K562 (cell line): Measurements from ENCODE around the gene RARG. TPM values are rescaled to one million over a fixed set of nuclear protein-coding genes. Genes with fewer than 3 reads are reported as not detected.

Experiments
- ATAC-seq: fragments of 200-7000 bp; cut with Tn5 transposase; 3 replicates; pipeline ENCODE4 v1.9.1; 2020; ENCODE audit warnings: moderate library complexity
- BruUV-seq: library from RNA; stranded (reverse); fragments of 400-500 nt; replicated peaks from 2 replicates; lab custom pipeline; 2021; lab: Mats Ljungman, UMichigan
- CTCF ChIA-PET: fragments of 300-600 bp; formaldehyde crosslinking; extraction: SDS; loops from one replicate; lab custom pipeline; 2021; ENCODE audit warnings: low intra/inter-chr PET ratio; lab: Yijun Ruan, JAX
- POLR2A ChIA-PET: fragments of 300-600, 350-650 bp; sonication (Branson Sonifier 250); formaldehyde crosslinking; extraction: SDS; loops from one replicate; lab custom pipeline; 2021; ENCODE audit warnings: antibody characterized with exemption, inconsistent platforms; lab: Yijun Ruan, JAX
- DNase-seq, 4 experiments: peaks; one replicate each; pipeline versions ENCODE4 v3.0.0 to v3.0.0-alpha.2; 2011 to 2018; ENCODE audit warnings: low spot score in 3 of 4, mixed read lengths in 3 of 4; ENCODE audit errors: extremely low read depth in 1 of 4
- FAIRE-seq: peaks from 2 replicates; lab custom pipeline; 2011; peaks lifted over from hg19 to GRCh38; lab: Jason Lieb, UNC
- H2AFZ ChIP-seq: 2 replicates; pipeline ENCODE4 v1.6.0; 2011; ENCODE audit warnings: low read depth, low read length, control low read depth, inconsistent platforms
- H3K27ac ChIP-seq: fragments of 200-600 bp; 3 replicates; pipeline ENCODE4 v1.8.0; 2011; ENCODE audit warnings: low read depth, mild to moderate bottlenecking, control low read depth, inconsistent platforms, low read length, moderate library complexity, mixed read lengths; ENCODE audit errors: extremely low read depth
- H3K27me3 ChIP-seq, 2 experiments: fragments of 300-600 bp in 1 of 2; 2 replicates in 1 of 2; 3 replicates in 1 of 2; pipeline versions ENCODE4 v1.6.0 to v1.8.0; 2011; ENCODE audit warnings: inconsistent platforms in 2 of 2, low read length in 2 of 2, mild to moderate bottlenecking in 1 of 2, mixed read lengths in 1 of 2, moderate library complexity in 1 of 2; ENCODE audit not compliant: control insufficient read depth in 2 of 2, insufficient read depth in 2 of 2
- H3K36me3 ChIP-seq: fragments of 300-600 bp; 3 replicates; pipeline ENCODE4 v1.8.0; 2011; ENCODE audit warnings: mild to moderate bottlenecking, low read length, inconsistent platforms; ENCODE audit not compliant: control insufficient read depth, insufficient read depth
- H3K4me1 ChIP-seq, 2 experiments: fragments of 200-600 bp in 1 of 2; replicated peaks in 1 of 2; 2 replicates in 1 of 2; 3 replicates in 1 of 2; pipeline versions ENCODE4 v1.5.1 to v1.8.0; 2011; ENCODE audit warnings: inconsistent platforms in 2 of 2, low read length in 2 of 2, mild to moderate bottlenecking in 1 of 2, mixed read lengths in 1 of 2, moderate library complexity in 1 of 2; ENCODE audit not compliant: control insufficient read depth in 2 of 2, insufficient read depth in 2 of 2
- H3K4me2 ChIP-seq: 2 replicates; pipeline ENCODE4 v1.6.1; 2011; ENCODE audit warnings: low read length, control low read depth, inconsistent platforms, mixed read lengths; ENCODE audit not compliant: insufficient read depth
- H3K4me3 ChIP-seq: fragments of 200-600 bp; sonication (generic), shearing (Covaris generic); 2 replicates; pipeline ENCODE4 v1.5.1; 2016; ENCODE audit warnings: control low read depth, inconsistent platforms
- H3K79me2 ChIP-seq: fragments of 200-600 bp; 3 replicates; pipeline ENCODE4 v1.8.0; 2011; ENCODE audit warnings: low read length, inconsistent platforms; ENCODE audit not compliant: control insufficient read depth, insufficient read depth
- H3K9ac ChIP-seq, 2 experiments: 2 replicates each; pipeline versions ENCODE4 v1.6.0 to v1.6.1; 2011; ENCODE audit warnings: low read depth in 2 of 2, low read length in 2 of 2, control low read depth in 1 of 2, inconsistent platforms in 1 of 2, mild to moderate bottlenecking in 1 of 2, mixed read lengths in 1 of 2; ENCODE audit not compliant: insufficient read depth in 1 of 2
- H3K9me1 ChIP-seq: one replicate; pipeline ENCODE4 v1.6.0; 2011; ENCODE audit warnings: inconsistent platforms, mild to moderate bottlenecking, low read length, moderate library complexity; ENCODE audit not compliant: control insufficient read depth, insufficient read depth
- H3K9me3 ChIP-seq: replicated peaks from 2 replicates; pipeline ENCODE4 v1.5.1; 2011; ENCODE audit warnings: low read depth, low read length, inconsistent platforms; ENCODE audit not compliant: control insufficient read depth, insufficient read depth
- H4K20me1 ChIP-seq: replicated peaks from 2 replicates; pipeline ENCODE4 v1.6.1; 2011; ENCODE audit warnings: low read length, inconsistent platforms, mixed read lengths; ENCODE audit not compliant: control insufficient read depth, insufficient read depth
- ADNP ChIP-seq: fragments of 200-800 bp; sonication (Bioruptor generic); IDR thresholded peaks from 2 replicates; pipeline ENCODE4 v1.6.1; 2016; ENCODE audit warnings: missing genetic modification characterization, missing compliant biosample characterization
- DPF2 ChIP-seq: fragments of 450-650 bp; IDR thresholded peaks from 2 replicates; pipeline ENCODE4 v1.6.1; 2016
- NCOA1 ChIP-seq: fragments of 450-650 bp; IDR thresholded peaks from 2 replicates; pipeline ENCODE4 v1.6.1; 2016; ENCODE audit warnings: low read depth
- NCOA2 ChIP-seq, 2 experiments: fragments of 450-650 bp; IDR thresholded peaks; 2 replicates each; pipeline ENCODE4 v1.6.1; 2018; ENCODE audit warnings: mild to moderate bottlenecking in 2 of 2, moderate library complexity in 1 of 2; ENCODE audit not compliant: partially characterized antibody in 2 of 2
- SMC3 ChIP-seq: conservative IDR thresholded peaks from 2 replicates; pipeline ENCODE4 v1.6.1; 2011; ENCODE audit warnings: low read depth, low read length, improper control_type of control experiment; ENCODE audit not compliant: insufficient read depth
- SREBF1 ChIP-seq: fragments of 150-350 bp; IDR thresholded peaks from 2 replicates; pipeline ENCODE4 v1.6.1; 2014; ENCODE audit warnings: antibody characterized with exemption, low read depth, low read length, borderline replicate concordance
- STAT6 ChIP-seq: sonication (generic); formaldehyde crosslinking; IDR thresholded peaks from 2 replicates; pipeline ENCODE4 v1.8.1; 2023; ENCODE audit warnings: mild to moderate bottlenecking, missing genetic modification reagents
- TOE1 ChIP-seq, 2 experiments: fragments of 450-650 bp in 1 of 2; sonication (generic) in 1 of 2; formaldehyde crosslinking in 1 of 2; IDR thresholded peaks; 2 replicates each; pipeline versions ENCODE4 v1.7.1 to v1.8.0; 2016 to 2022; ENCODE audit warnings: borderline replicate concordance in 2 of 2, mild to moderate bottlenecking in 2 of 2, antibody characterized with exemption in 1 of 2, inconsistent platforms in 1 of 2, low read depth in 1 of 2, missing genetic modification reagents in 1 of 2, moderate library complexity in 1 of 2
- ZNF395 ChIP-seq: fragments of 200-800 bp; sonication (Bioruptor generic); IDR thresholded peaks from 2 replicates; pipeline ENCODE4 v1.6.1; 2017; ENCODE audit warnings: missing genetic modification characterization, missing compliant biosample characterization
- WGBS: fragments of 100-300 bp; shearing (Covaris generic); methylation state at CpG from one replicate; pipeline ENCODE4 v1.1.6; 2016; ENCODE audit warnings: low coverage, mixed read lengths; ENCODE audit not compliant: insufficient coverage; ENCODE audit errors: missing lambda C conversion rate; 5-methylcytosine and 5-hydroxymethylcytosine counted together
- in situ Hi-C: fragments of 300-500 bp; cut with MboI; formaldehyde crosslinking; loops from 4 replicates; pipeline ENCODE4 v1.15.0; 2018; ENCODE audit warnings: inconsistent platforms, mixed read lengths
- intact Hi-C: fragments of 100-400 bp; cut with micrococcal nuclease; formaldehyde crosslinking; loops from 2 replicates; pipeline ENCODE4 v1.14.2; 2022
- polyA plus RNA-seq, 8 experiments: library from polyadenylated mRNA; depleted of rRNA in 4 of 8; stranded (reverse) in 5 of 8; unstranded in 3 of 8; fragments of >200 nt; fragmentation: Nextera tagmentation in 2 of 8; fragmentation: Illumina TruSeq in 1 of 8; extraction: Ambion mirVana in 2 of 8; extraction: Trizol in 1 of 8; gene quantifications; 2 replicates each; pipeline versions ENCODE4 v1.2.1 to v1.2.3, GENCODE V29; 2011 to 2014; ENCODE audit warnings: inconsistent platforms in 1 of 8, missing spikeins in 1 of 8
- total RNA-seq, 7 experiments: library from RNA; depleted of rRNA in 6 of 7; stranded (reverse); fragments of >200 nt in 6 of 7; fragmentation: Illumina TruSeq in 2 of 7; extraction: Trizol in 2 of 7; gene quantifications; 2 replicates each; pipeline versions ENCODE4 v1.2.1 to v1.2.3, GENCODE V29; 2011 to 2021; ENCODE audit warnings: low replicate concordance in 1 of 7
- TF ChIP-seq, protein P1 (sequence below), 2 experiments: fragments of 450-650 bp; conservative IDR thresholded peaks; 2 replicates each; pipeline ENCODE4 v1.6.1; 2017; ENCODE audit warnings: mild to moderate bottlenecking in 2 of 2, moderate library complexity in 2 of 2
- TF ChIP-seq, protein P2 (sequence below): fragments of 450-650 bp; IDR thresholded peaks from 2 replicates; pipeline ENCODE4 v1.6.1; 2016; ENCODE audit warnings: mild to moderate bottlenecking

Gene RARG
- total and polyA plus RNA-seq, 9 of the 15 experiments (the other 6 are each of a cell fraction or from before 2014, with no cell fraction given), result 0.18 to 7.6 (median 3.8) TPM

- Histone ChIP-seq H3K79me2 (no peaks in the 10 kb centered on the region), H3K9me1 (no peaks in the 10 kb centered on the region), H3K4me1 (peaks cover 0 to 6% of the 10 kb centered on the region in 2 experiments; a peak in 3 of 5 replicates), H4K20me1 (peaks cover 4% of the 10 kb centered on the region; the same call in 1 of the 2 replicates), H3K36me3 (peaks cover 43% of the 10 kb centered on the region), H3K4me3 (no peak overlapping the region), H3K9me3 (no peaks in the 10 kb centered on the region), H2AFZ (no peak overlapping the region), H3K4me2 (no peak overlapping the region), H3K27ac (no peak overlapping the region), H3K27me3 (no peaks in the 10 kb centered on the region), H3K9ac (no peak overlapping the region)
- 49% methylated on average over 12 of the region's 14 CpGs for WGBS
- DNase-seq (peak; percentile 65 to 80 (median 77)), ATAC-seq (peak; percentile 94), FAIRE-seq (peak; percentile 72)
- in situ Hi-C loops, result no loop called here
- CTCF ChIA-PET, result interaction anchor here (0.6 to 1.3 kb wide), 2 partner anchors 31 to 91 kb away, joined by 3 to 7 read pairs; no protein-coding TSS in a partner anchor
- no TSS peak for BruUV-seq
- POLR2A ChIA-PET, result interaction anchor here (0.6 to 1.6 kb wide), 9 partner anchors 9 to 760 kb away, joined by 3 to 9 read pairs (median 3); partner anchors contain the start of genes CSAD and ZNF740
- intact Hi-C loops, result loop anchor here (1.0 kb wide), 2 partner anchors 31 to 124 kb away; no protein-coding TSS in a partner anchor
- no peak for TF ChIP-seq ADNP (tag)
- TF ChIP-seq ZNF395 (CRISPR knock-in tag), result no peak
- TF ChIP-seq SREBF1, result no peak
- TF ChIP-seq NCOA2 (IDR thresholded peaks at IDR 0.05; ENCODE audit: partially characterized antibody in 2 of 2), result no peak
- 0 out of 2 replicates have a peak, but pooled peaks have one; percentile 25 for TF ChIP-seq TOE1 (IDR thresholded peaks at IDR 0.05; ENCODE audit: borderline replicate concordance)
- TF ChIP-seq TOE1 (CRISPR knock-in tag; IDR thresholded peaks at IDR 0.05; ENCODE audit: borderline replicate concordance, low read depth), result no peak
- no peak for TF ChIP-seq NCOA1
- no peak for TF ChIP-seq STAT6 (CRISPR knock-in tag)
- TF ChIP-seq, protein P1, sequence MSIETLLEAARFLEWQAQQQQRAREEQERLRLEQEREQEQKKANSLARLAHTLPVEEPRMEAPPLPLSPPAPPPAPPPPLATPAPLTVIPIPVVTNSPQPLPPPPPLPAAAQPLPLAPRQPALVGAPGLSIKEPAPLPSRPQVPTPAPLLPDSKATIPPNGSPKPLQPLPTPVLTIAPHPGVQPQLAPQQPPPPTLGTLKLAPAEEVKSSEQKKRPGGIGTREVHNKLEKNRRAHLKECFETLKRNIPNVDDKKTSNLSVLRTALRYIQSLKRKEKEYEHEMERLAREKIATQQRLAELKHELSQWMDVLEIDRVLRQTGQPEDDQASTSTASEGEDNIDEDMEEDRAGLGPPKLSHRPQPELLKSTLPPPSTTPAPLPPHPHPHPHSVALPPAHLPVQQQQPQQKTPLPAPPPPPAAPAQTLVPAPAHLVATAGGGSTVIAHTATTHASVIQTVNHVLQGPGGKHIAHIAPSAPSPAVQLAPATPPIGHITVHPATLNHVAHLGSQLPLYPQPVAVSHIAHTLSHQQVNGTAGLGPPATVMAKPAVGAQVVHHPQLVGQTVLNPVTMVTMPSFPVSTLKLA (conservative IDR thresholded peaks at IDR 0.05), result no peak
- 0 out of 2 replicates have a peak, but pooled peaks have one; percentile 26 for TF ChIP-seq DPF2
- TF ChIP-seq SMC3, result peak; percentile 56
- TF ChIP-seq, protein P2, sequence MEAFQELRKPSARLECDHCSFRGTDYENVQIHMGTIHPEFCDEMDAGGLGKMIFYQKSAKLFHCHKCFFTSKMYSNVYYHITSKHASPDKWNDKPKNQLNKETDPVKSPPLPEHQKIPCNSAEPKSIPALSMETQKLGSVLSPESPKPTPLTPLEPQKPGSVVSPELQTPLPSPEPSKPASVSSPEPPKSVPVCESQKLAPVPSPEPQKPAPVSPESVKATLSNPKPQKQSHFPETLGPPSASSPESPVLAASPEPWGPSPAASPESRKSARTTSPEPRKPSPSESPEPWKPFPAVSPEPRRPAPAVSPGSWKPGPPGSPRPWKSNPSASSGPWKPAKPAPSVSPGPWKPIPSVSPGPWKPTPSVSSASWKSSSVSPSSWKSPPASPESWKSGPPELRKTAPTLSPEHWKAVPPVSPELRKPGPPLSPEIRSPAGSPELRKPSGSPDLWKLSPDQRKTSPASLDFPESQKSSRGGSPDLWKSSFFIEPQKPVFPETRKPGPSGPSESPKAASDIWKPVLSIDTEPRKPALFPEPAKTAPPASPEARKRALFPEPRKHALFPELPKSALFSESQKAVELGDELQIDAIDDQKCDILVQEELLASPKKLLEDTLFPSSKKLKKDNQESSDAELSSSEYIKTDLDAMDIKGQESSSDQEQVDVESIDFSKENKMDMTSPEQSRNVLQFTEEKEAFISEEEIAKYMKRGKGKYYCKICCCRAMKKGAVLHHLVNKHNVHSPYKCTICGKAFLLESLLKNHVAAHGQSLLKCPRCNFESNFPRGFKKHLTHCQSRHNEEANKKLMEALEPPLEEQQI, result no peak
These were observed 41.8 kb downstream of the RARG start for GRCh38 chr12:53190108-53190729.
